ENCODE results near the gene SRXN1.

SRXN1 gene

DNA sequence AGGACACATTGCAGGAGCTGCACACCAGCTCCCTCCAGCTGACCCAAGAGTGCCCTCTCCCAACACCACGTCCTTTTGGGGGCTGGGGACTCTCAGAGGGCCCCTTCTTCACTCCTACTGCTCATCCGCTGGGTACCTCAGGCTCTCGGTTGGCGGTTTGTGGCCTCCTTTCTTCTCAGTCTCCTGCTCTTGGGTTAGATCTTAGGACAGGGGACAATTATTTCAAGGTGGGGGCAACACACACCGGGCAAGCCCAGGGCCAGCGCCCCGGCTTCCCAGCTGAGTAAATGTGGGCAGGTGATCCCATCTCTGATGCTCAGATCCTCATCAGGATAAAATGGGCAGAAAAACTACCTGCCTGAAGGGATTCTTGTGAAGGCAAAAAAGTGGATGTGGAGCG, 44.0 kb downstream of the SRXN1 start:
- H3K4me1 Mint-ChIP-seq (ENCODE audit: low read depth): peaks cover 11% of the 10 kb centered on the region
- peaks cover 60% of the 10 kb centered on the region for H3K27me3 Mint-ChIP-seq
- H3K4me3 Mint-ChIP-seq: no peak overlapping the region
- intact Hi-C loops (cut with micrococcal nuclease): no loop called here
- H3K27ac Mint-ChIP-seq: no peak overlapping the region
- H3K36me3 Mint-ChIP-seq (ENCODE audit: low read depth): no peaks in the 10 kb centered on the region
- H3K9me3 Mint-ChIP-seq: no peaks in the 10 kb centered on the region

DNA sequence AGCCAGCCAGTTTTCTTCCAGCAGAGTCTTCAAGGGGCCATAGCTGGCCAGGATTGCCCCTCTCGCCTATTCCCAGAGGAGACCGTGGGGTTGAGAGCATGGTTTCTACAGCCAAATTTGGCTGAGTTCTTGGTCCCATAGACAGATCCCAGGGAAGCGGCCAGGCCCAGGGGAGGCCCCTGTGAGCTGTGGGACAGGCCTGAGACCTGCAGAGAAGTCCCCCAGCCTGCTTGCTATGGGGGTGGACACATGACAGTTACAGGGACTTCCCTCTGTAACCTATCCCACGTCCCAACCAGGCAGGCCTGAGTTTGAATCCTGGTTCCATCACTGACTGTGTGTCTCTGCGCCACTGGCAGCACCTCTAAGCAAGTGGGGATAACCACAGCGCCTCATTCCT, 45.5 kb downstream of the SRXN1 start:
- Mint-ChIP-seq H3K36me3 (ENCODE audit: low read depth) (no peaks in the 10 kb centered on the region), H3K27ac (no peak overlapping the region), H3K4me3 (no peak overlapping the region), H3K27me3 (peaks cover 48% of the 10 kb centered on the region), H3K4me1 (ENCODE audit: low read depth) (peaks cover 11% of the 10 kb centered on the region), H3K9me3 (no peaks in the 10 kb centered on the region)
- intact Hi-C loops (cut with micrococcal nuclease): no loop called here

DNA sequence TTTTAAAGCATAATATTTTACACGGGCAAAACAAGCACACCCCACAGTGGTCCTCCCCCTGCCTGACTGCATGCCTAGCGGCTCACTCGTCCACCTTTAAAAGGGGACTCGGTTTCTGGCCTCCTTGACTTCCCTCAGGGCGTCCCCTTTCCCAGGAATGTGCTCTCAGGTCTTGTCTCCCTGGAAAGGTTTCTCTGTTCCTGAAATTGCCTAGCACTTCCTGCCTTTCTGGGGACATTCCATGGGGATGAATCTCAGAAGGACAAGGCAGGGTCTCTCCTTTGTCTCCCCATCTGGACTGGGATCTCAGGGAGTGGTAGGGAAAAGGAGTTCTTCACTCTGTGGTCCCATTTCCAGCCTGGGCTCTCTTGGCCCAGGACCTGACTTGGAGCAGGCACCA, 47.8 kb downstream of the SRXN1 start:
- intact Hi-C loops (cut with micrococcal nuclease): no loop called here
- H3K36me3 Mint-ChIP-seq (ENCODE audit: low read depth): no peaks in the 10 kb centered on the region
- H3K4me1 Mint-ChIP-seq (ENCODE audit: low read depth): no peaks in the 10 kb centered on the region
- peaks cover 27% of the 10 kb centered on the region for H3K27me3 Mint-ChIP-seq
- no peak overlapping the region for H3K4me3 Mint-ChIP-seq
- no peaks in the 10 kb centered on the region for H3K9me3 Mint-ChIP-seq
- no peak overlapping the region for H3K27ac Mint-ChIP-seq

DNA sequence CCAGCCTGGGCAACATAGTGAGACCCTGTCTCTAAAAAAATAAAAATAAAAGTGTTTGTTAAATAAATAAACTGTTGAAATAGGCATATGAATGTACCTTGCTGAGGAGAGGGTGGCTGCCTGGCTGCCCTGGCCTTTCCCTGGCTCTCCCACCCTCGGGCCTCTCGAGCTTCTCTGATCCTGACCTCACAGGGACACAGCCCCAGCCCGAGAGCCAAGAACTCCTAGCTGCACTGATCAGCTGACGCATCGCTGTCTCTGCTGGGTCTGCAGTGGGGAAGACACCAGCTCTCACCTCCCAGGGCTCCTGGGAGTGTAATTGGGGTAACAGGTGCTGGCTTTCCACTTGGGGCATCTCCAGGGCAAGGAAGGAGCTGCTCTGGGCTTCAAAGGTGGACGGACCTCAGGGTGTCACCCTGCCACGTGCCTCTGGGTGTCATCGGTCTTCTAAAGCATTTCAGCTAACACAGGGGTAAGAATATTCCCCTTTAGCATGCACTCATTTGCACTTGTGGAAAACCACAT, 49.8 kb downstream of the SRXN1 start:
- intact Hi-C loops (cut with micrococcal nuclease): no loop called here
- no peak overlapping the region for H3K4me3 Mint-ChIP-seq
- H3K4me1 Mint-ChIP-seq (ENCODE audit: low read depth): no peaks in the 10 kb centered on the region
- peaks cover 11% of the 10 kb centered on the region for H3K27me3 Mint-ChIP-seq
- no peak overlapping the region for H3K27ac Mint-ChIP-seq
- H3K9me3 Mint-ChIP-seq: no peaks in the 10 kb centered on the region
- H3K36me3 Mint-ChIP-seq (ENCODE audit: low read depth): no peaks in the 10 kb centered on the region

DNA sequence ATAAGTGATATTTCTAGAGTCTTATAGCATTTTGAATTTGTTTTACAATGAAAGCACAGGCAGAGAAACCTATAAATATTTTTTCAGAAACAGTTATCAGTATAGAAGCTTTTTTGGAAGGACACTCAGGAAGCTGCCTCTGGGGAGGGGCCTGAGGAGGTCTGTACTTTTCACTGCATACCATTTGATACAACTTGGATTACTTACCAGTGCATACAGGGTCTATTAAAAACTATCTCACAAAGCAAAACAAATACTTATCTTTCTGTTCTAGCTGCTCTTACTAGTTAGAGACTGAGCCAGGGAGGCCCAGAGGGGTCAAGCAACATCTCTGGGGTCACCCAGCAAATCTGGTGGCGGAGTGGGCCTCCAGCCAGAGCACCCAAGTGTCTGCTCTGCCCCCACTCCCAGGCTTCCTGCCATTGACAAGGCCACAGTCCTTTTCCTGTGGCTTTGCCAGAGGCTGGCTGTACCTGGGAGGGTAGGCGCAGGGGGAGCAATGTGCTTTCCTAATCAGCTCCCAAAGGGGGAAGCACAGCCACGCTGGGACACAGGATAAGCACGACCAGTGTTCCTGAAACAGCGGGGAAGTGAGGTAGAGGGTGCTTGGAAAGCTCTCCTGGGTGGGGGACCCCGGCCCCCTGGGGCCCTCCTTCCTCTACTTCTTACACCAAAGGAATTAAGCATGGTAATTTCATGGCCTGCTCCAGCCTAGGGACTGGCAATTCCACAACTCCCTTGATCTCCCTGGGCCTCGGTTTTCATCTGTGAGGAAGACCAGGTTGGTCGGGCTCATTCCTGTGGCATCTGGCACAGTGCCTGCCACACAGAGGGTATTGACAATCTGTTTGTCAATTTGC, 50.7 kb downstream of the SRXN1 start:
- intact Hi-C loops (cut with micrococcal nuclease): no loop called here
- H3K27me3 Mint-ChIP-seq: peaks cover 7% of the 10 kb centered on the region
- no peaks in the 10 kb centered on the region for H3K9me3 Mint-ChIP-seq
- no peaks in the 10 kb centered on the region for H3K36me3 Mint-ChIP-seq (ENCODE audit: low read depth)
- H3K4me1 Mint-ChIP-seq (ENCODE audit: low read depth): no peaks in the 10 kb centered on the region
- no peak overlapping the region for H3K27ac Mint-ChIP-seq
- H3K4me3 Mint-ChIP-seq: no peak overlapping the region

DNA sequence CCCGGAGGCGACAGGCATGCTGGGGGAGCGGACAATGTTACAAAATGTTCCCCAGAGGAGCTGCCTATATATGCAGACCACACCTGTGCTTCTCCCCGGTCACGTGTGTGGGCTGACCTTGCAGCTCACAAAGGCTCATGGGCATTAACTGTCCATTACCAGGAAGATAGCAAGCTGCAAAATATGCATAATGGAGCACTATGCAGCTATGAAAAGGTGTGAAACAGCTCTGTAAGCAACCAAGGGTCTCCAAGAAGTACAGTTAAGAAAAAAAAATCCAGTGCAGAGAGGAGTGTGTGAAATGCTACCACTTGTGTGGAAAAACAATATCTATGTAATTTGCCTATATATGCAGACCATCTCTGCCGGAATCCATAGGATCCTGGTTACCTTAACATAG, 52.3 kb downstream of the SRXN1 start:
- no peaks in the 10 kb centered on the region for H3K4me1 Mint-ChIP-seq (ENCODE audit: low read depth)
- H3K27me3 Mint-ChIP-seq: peaks cover 1% of the 10 kb centered on the region
- no peak overlapping the region for H3K27ac Mint-ChIP-seq
- no peak overlapping the region for H3K4me3 Mint-ChIP-seq
- no peaks in the 10 kb centered on the region for H3K36me3 Mint-ChIP-seq (ENCODE audit: low read depth)
- H3K9me3 Mint-ChIP-seq: no peaks in the 10 kb centered on the region
- intact Hi-C loops (cut with micrococcal nuclease): no loop called here

DNA sequence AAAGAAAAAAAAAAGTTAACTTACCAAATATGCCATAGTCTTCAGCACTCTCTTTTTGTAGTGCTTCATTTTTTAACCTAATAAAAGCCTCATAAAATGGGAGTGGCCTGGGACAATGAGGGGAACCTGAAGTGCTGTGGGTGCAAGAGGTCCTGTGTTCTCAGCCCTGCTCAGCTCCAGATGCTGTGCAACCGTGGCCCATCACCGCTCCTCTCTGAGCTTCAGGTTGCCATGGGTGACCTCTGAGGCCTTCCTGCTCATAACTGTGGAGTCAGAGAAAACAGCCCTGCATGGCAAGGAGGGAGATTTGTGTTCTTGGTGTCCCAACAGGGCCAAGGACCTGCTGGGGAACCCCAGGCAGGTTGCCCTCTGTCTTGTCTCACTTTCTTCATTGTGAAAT, 52.9 kb downstream of the SRXN1 start:
- H3K4me1 Mint-ChIP-seq (ENCODE audit: low read depth): no peaks in the 10 kb centered on the region
- no peak overlapping the region for H3K4me3 Mint-ChIP-seq
- H3K9me3 Mint-ChIP-seq: no peaks in the 10 kb centered on the region
- intact Hi-C loops (cut with micrococcal nuclease): no loop called here
- no peak overlapping the region for H3K27ac Mint-ChIP-seq
- H3K27me3 Mint-ChIP-seq: peaks cover 4% of the 10 kb centered on the region
- no peaks in the 10 kb centered on the region for H3K36me3 Mint-ChIP-seq (ENCODE audit: low read depth)

DNA sequence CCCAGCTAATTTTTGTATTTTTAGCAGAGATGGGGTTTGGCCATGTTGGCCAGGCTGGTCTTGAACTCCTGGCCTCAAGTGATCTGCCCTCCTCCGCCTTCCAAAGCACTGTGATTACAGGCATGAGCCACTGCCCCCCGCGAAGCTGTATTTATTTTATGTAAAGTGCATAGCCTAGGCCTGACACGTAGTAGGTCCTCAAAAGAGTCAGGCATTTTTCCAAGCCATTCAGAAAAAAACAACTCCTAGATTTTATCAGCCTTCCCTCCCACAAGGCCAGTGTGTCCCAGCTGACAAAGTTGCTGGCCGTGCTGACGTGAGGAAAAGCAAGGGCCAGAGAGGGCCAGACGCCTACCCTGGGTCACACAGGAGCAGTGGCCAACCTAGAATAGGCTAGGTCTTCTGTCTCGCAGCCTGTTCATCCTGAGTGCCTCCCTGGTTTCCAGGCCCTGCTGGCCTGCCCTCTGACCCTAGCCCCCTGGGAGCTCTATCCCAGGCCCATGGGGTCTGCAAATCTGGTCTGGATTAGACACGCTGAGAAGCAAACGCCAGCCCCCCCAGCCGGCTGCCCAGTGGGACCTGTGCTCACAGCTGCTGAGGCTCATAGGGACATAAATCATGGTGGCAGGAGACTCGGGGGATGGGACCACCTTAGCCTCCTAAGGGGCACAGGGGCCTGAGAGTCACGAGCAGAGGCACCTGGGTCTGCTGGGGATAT, 54.7 kb downstream of the SRXN1 start:
- H3K4me3 Mint-ChIP-seq: no peak overlapping the region
- intact Hi-C loops (cut with micrococcal nuclease): no loop called here
- no peaks in the 10 kb centered on the region for H3K36me3 Mint-ChIP-seq (ENCODE audit: low read depth)
- no peaks in the 10 kb centered on the region for H3K9me3 Mint-ChIP-seq
- peaks cover 5% of the 10 kb centered on the region for H3K27me3 Mint-ChIP-seq
- no peaks in the 10 kb centered on the region for H3K4me1 Mint-ChIP-seq (ENCODE audit: low read depth)
- H3K27ac Mint-ChIP-seq: no peak overlapping the region

DNA sequence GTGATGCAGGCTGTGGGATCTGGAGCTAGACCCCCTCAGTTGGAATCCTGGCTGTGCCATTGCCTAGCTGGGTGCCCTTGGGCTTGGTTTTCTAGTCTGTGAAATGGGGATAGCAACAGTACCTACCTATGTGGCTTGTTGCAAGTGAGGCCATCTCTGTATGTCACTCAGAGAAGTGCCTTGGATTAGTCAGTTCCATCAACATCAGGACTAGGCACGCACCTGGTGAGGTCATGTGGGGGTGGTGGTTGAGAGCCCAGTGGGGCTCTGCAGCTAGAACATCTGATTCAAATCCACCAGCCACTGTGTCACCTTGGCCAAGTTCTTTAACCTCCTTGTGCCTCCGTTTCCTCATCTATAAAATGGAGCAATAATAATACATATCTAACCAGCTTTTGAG, 55.4 kb downstream of the SRXN1 start:
- Mint-ChIP-seq H3K4me3 (no peak overlapping the region), H3K36me3 (ENCODE audit: low read depth) (no peaks in the 10 kb centered on the region), H3K27me3 (peaks cover 4% of the 10 kb centered on the region), H3K9me3 (no peaks in the 10 kb centered on the region), H3K4me1 (ENCODE audit: low read depth) (no peaks in the 10 kb centered on the region), H3K27ac (no peak overlapping the region)
- intact Hi-C loops (cut with micrococcal nuclease): no loop called here
